Inflammatory macrophage treated with lipopolysaccharide for 4 hours (primary cell): ENCODE measurements around the gene UBL3.

Source experiments
- DNase-seq: peaks from one replicate; pipeline ENCODE4 v3.0.0-alpha.2; 2020

The UBL3 gene

GRCh38 chr13:29805994-29806979, 44.1 kb downstream of the UBL3 start:
- peak; percentile 46 for DNase-seq

- no peak for DNase-seq
These were observed 47.2 kb downstream of the UBL3 start for GRCh38 chr13:29803221-29803620.

GRCh38 chr13:29802621-29803020, 47.8 kb downstream of the UBL3 start:
- peak; percentile 47 for DNase-seq

- DNase-seq = peak; percentile 74
These were observed 48.6 kb downstream of the UBL3 start for GRCh38 chr13:29801737-29802305.

- DNase-seq = no peak
These were observed 49.3 kb downstream of the UBL3 start for GRCh38 chr13:29801102-29801501.

- no peak for DNase-seq
These were observed 49.7 kb downstream of the UBL3 start for GRCh38 chr13:29800687-29801086.

- no peak for DNase-seq
These were observed 51.4 kb downstream of the UBL3 start for GRCh38 chr13:29799041-29799440.

GRCh38 chr13:29791997-29792780, 58.2 kb downstream of the UBL3 start:
- no peak for DNase-seq

GRCh38 chr13:29791508-29791907, 58.9 kb downstream of the UBL3 start:
- no peak for DNase-seq

- DNase-seq = no peak
These were observed 63.7 kb downstream of the UBL3 start for GRCh38 chr13:29786698-29787097.

GRCh38 chr13:29785978-29786377, 64.4 kb downstream of the UBL3 start:
- no peak for DNase-seq

GRCh38 chr13:29782798-29783197, 67.6 kb downstream of the UBL3 start:
- DNase-seq = no peak

- DNase-seq = no peak
These were observed 75.6 kb downstream of the UBL3 start for GRCh38 chr13:29774830-29775229.

- DNase-seq = peak; percentile 44
These were observed 79.2 kb downstream of the UBL3 start for GRCh38 chr13:29771247-29771646.

GRCh38 chr13:29767006-29767405, 83.4 kb downstream of the UBL3 start:
- DNase-seq = peak; percentile 27

- DNase-seq = no peak
These were observed 86.8 kb downstream of the UBL3 start for GRCh38 chr13:29763436-29764180.

GRCh38 chr13:29761815-29762214, 88.6 kb downstream of the UBL3 start:
- DNase-seq = no peak

GRCh38 chr13:29761160-29761559, 89.3 kb downstream of the UBL3 start:
- no peak for DNase-seq

- DNase-seq = peak; percentile 24
These were observed 89.9 kb downstream of the UBL3 start for GRCh38 chr13:29760544-29760943.

- peak; percentile 99 for DNase-seq
These were observed 91.8 kb downstream of the UBL3 start for GRCh38 chr13:29758531-29759114.

GRCh38 chr13:29756506-29756905, 93.9 kb downstream of the UBL3 start:
- DNase-seq = no peak

- peak; percentile 66 for DNase-seq
These were observed 96.0 kb downstream of the UBL3 start for GRCh38 chr13:29754473-29754806.
